ENCODE results near the gene DPP6.

- no peak for TF ChIP-seq CTCF (conservative IDR thresholded peaks at IDR 0.05)
- TF ChIP-seq EZH2 (IDR thresholded peaks at IDR 0.05; ENCODE audit: low read depth), result no peak
Observed at GRCh38 chr7:154769527-154769926, 717.3 kb downstream of the DPP6 start.
